HEK293 (cell line): ENCODE data around the gene CXorf66.

Experiments used
- CTCF ChIA-PET: fragments of 350-600 bp; formaldehyde crosslinking; extraction: SDS; loops from one replicate; lab custom pipeline; 2021; ENCODE audit warnings: antibody characterized with exemption; lab: Yijun Ruan, JAX
- POLR2A ChIA-PET: fragments of 300-600 bp; formaldehyde crosslinking; extraction: SDS; loops from one replicate; lab custom pipeline; 2020; ENCODE audit warnings: antibody characterized with exemption, inconsistent platforms; lab: Yijun Ruan, JAX
- H3K27ac ChIP-seq: fragments of 200-500 bp; sonication (Bioruptor generic); 2 replicates; pipeline ENCODE4 v1.5.1; 2014; ENCODE audit warnings: low read depth, low read length, control low read depth, inconsistent platforms; ENCODE audit errors: extremely low read depth
- H3K36me3 ChIP-seq, 2 experiments: fragments of 200-500 bp in 1 of 2; sonication (Bioruptor generic) in 1 of 2; 1 replicate in 1 of 2; 2 replicates in 1 of 2; pipeline ENCODE4 v1.5.1; 2014 to 2017; ENCODE audit warnings: inconsistent platforms in 2 of 2, low read length in 2 of 2; ENCODE audit not compliant: control insufficient read depth in 2 of 2, insufficient read depth in 1 of 2
- H3K4me1 ChIP-seq: fragments of 200-500 bp; sonication (Bioruptor generic); 2 replicates; pipeline ENCODE4 v1.5.1; 2014; ENCODE audit warnings: mild to moderate bottlenecking, low read length, inconsistent platforms; ENCODE audit not compliant: control insufficient read depth, insufficient read depth
- H3K4me3 ChIP-seq: 2 replicates; pipeline ENCODE4 v1.5.1; 2011; ENCODE audit warnings: low read depth, mild to moderate bottlenecking, control low read depth, low read length, moderate library complexity
- H3K9me3 ChIP-seq: fragments of 200-500 bp; sonication (Bioruptor generic); 2 replicates; pipeline ENCODE4 v1.5.1; 2014; ENCODE audit warnings: low read depth, low read length, inconsistent platforms; ENCODE audit not compliant: control insufficient read depth, insufficient read depth
- EGR2 ChIP-seq: fragments of 450-650 bp; formaldehyde crosslinking; IDR thresholded peaks from 2 replicates; pipeline ENCODE4 v1.5.1; 2016; ENCODE audit warnings: low read depth, missing biosample characterization, missing genetic modification characterization
- KLF10 ChIP-seq: fragments of 450-650 bp; IDR thresholded peaks from 2 replicates; pipeline ENCODE4 v1.5.1; 2018; ENCODE audit warnings: missing biosample characterization, mild to moderate bottlenecking, missing genetic modification characterization
- KLF8 ChIP-seq: fragments of 450-650 bp; formaldehyde crosslinking; IDR thresholded peaks from 2 replicates; pipeline ENCODE4 v1.5.1; 2016; ENCODE audit warnings: missing biosample characterization, missing genetic modification characterization
- KLF9 ChIP-seq: fragments of 450-650 bp; formaldehyde crosslinking; IDR thresholded peaks from 2 replicates; pipeline ENCODE4 v1.5.1; 2016; ENCODE audit warnings: missing biosample characterization, missing genetic modification characterization, low read depth
- OVOL3 ChIP-seq: fragments of 450-650 bp; formaldehyde crosslinking; IDR thresholded peaks from 2 replicates; pipeline ENCODE4 v1.5.1; 2016; ENCODE audit warnings: missing biosample characterization, missing genetic modification characterization
- SCRT1 ChIP-seq: fragments of 450-650 bp; formaldehyde crosslinking; IDR thresholded peaks from 2 replicates; pipeline ENCODE4 v1.5.1; 2016; ENCODE audit warnings: missing biosample characterization, missing genetic modification characterization, borderline replicate concordance
- SCRT2 ChIP-seq: fragments of 450-650 bp; formaldehyde crosslinking; IDR thresholded peaks from 2 replicates; pipeline ENCODE4 v1.5.1; 2016; ENCODE audit warnings: missing biosample characterization, missing genetic modification characterization
- SETDB1 ChIP-seq: IDR thresholded peaks from one replicate; pipeline ENCODE4 v1.6.1; 2017; ENCODE audit warnings: mild to moderate bottlenecking, low read length, moderate library complexity, mixed read lengths; ENCODE audit not compliant: insufficient read length
- YY1 ChIP-seq: fragments of 450-650 bp; formaldehyde crosslinking; IDR thresholded peaks from 2 replicates; pipeline ENCODE4 v1.5.1; 2018; ENCODE audit warnings: missing biosample characterization, missing genetic modification characterization
- YY2 ChIP-seq: fragments of 450-650 bp; formaldehyde crosslinking; IDR thresholded peaks from 2 replicates; pipeline ENCODE4 v1.5.1; 2016; ENCODE audit warnings: missing biosample characterization, missing genetic modification characterization
- ZNF174 ChIP-seq: fragments of 450-650 bp; formaldehyde crosslinking; IDR thresholded peaks from 2 replicates; pipeline ENCODE4 v1.5.0; 2017; ENCODE audit warnings: missing biosample characterization, mild to moderate bottlenecking, missing genetic modification characterization
- ZNF223 ChIP-seq: fragments of 450-650 bp; formaldehyde crosslinking; IDR thresholded peaks from 2 replicates; pipeline ENCODE4 v1.5.1; 2016; ENCODE audit warnings: missing biosample characterization, missing genetic modification characterization
- ZNF292 ChIP-seq: fragments of 450-650 bp; formaldehyde crosslinking; IDR thresholded peaks from 2 replicates; pipeline ENCODE4 v1.5.1; 2016; ENCODE audit warnings: low read depth, missing biosample characterization, missing genetic modification characterization, borderline replicate concordance
- ZNF473 ChIP-seq: fragments of 450-650 bp; formaldehyde crosslinking; IDR thresholded peaks from 2 replicates; pipeline ENCODE4 v1.5.1; 2017; ENCODE audit warnings: missing biosample characterization, missing genetic modification characterization
- ZNF48 ChIP-seq: fragments of 450-650 bp; formaldehyde crosslinking; IDR thresholded peaks from 2 replicates; pipeline ENCODE4 v1.5.1; 2016; ENCODE audit warnings: missing biosample characterization, missing genetic modification characterization
- ZNF660 ChIP-seq: fragments of 450-650 bp; IDR thresholded peaks from 2 replicates; pipeline ENCODE4 v1.5.1; 2018; ENCODE audit warnings: missing biosample characterization, mild to moderate bottlenecking, missing genetic modification characterization
- ZNF670 ChIP-seq: fragments of 450-650 bp; formaldehyde crosslinking; IDR thresholded peaks from 2 replicates; pipeline ENCODE4 v1.5.1; 2016; ENCODE audit warnings: missing biosample characterization, missing genetic modification characterization, low read depth
- ZNF785 ChIP-seq: fragments of 450-650 bp; formaldehyde crosslinking; IDR thresholded peaks from 2 replicates; pipeline ENCODE4 v1.5.1; 2016; ENCODE audit warnings: missing biosample characterization, missing genetic modification characterization
- TF ChIP-seq, protein P1 (sequence below): fragments of 450-650 bp; formaldehyde crosslinking; IDR thresholded peaks from 2 replicates; pipeline ENCODE4 v1.5.1; 2017; ENCODE audit warnings: missing biosample characterization, missing genetic modification characterization
- TF ChIP-seq, protein P2 (sequence below): fragments of 450-650 bp; formaldehyde crosslinking; IDR thresholded peaks from 2 replicates; pipeline ENCODE4 v1.5.1; 2016; ENCODE audit warnings: missing biosample characterization, missing genetic modification characterization
- TF ChIP-seq, protein P3 (sequence below): fragments of 450-650 bp; formaldehyde crosslinking; IDR thresholded peaks from 2 replicates; pipeline ENCODE4 v1.5.1; 2017; ENCODE audit warnings: missing biosample characterization, mild to moderate bottlenecking, missing genetic modification characterization, moderate library complexity
- TF ChIP-seq, protein P4 (sequence below): fragments of 450-650 bp; IDR thresholded peaks from 2 replicates; pipeline ENCODE4 v1.5.1; 2018; ENCODE audit warnings: missing biosample characterization, missing genetic modification characterization
- TF ChIP-seq, protein P5 (sequence below): fragments of 450-650 bp; formaldehyde crosslinking; optimal IDR thresholded peaks from 2 replicates; pipeline ENCODE3; 2016; ENCODE audit warnings: missing biosample characterization, mild to moderate bottlenecking, missing genetic modification characterization
- TF ChIP-seq, protein P6 (sequence below): fragments of 450-650 bp; formaldehyde crosslinking; IDR thresholded peaks from 2 replicates; pipeline ENCODE4 v1.5.1; 2016; ENCODE audit warnings: missing biosample characterization, missing genetic modification characterization

CXorf66 gene

DNA sequence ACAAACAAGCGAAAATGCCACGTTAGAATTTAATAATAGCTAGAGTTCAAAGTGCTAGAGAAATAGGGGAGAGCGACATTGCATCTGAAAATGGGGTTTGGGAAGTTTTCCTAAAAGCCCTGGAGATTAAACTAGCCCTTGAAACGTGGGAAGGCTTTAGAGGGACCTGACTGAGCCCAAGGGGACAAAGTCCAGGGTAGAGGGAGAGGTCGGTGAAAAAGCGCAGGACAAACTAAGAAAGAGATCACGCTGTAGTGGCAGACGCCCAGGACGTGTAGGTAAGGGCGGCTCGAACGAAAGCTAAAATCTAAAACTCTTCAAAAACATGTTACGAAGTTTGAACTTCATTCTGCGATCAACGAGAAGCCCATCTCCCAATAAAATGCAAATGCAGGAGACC is 31.4 kb downstream of the CXorf66 start:
- ChIA-PET CTCF (no interaction called here), POLR2A (interaction anchor here (1.2 to 1.6 kb wide), 3 partner anchors 11 to 107 kb away, joined by 3 to 4 read pairs (median 3); no protein-coding TSS in a partner anchor)
- Histone ChIP-seq H3K9me3 (no peaks in the 10 kb centered on the region), H3K4me3 (no peak overlapping the region), H3K36me3 (no peaks in the 10 kb centered on the region), H3K27ac (peak overlapping the region; percentile 91), H3K4me1 (peaks cover 8% of the 10 kb centered on the region)
- TF ChIP-seq, protein P1, sequence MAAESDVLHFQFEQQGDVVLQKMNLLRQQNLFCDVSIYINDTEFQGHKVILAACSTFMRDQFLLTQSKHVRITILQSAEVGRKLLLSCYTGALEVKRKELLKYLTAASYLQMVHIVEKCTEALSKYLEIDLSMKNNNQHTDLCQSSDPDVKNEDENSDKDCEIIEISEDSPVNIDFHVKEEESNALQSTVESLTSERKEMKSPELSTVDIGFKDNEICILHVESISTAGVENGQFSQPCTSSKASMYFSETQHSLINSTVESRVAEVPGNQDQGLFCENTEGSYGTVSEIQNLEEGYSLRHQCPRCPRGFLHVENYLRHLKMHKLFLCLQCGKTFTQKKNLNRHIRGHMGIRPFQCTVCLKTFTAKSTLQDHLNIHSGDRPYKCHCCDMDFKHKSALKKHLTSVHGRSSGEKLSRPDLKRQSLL (tag by site-specific recombination), result no peak
- no peak for TF ChIP-seq ZNF670 (tag by site-specific recombination)
- TF ChIP-seq KLF10 (tag by site-specific recombination), result no peak
- TF ChIP-seq ZNF223 (tag by site-specific recombination), result no peak
- TF ChIP-seq, protein P2, sequence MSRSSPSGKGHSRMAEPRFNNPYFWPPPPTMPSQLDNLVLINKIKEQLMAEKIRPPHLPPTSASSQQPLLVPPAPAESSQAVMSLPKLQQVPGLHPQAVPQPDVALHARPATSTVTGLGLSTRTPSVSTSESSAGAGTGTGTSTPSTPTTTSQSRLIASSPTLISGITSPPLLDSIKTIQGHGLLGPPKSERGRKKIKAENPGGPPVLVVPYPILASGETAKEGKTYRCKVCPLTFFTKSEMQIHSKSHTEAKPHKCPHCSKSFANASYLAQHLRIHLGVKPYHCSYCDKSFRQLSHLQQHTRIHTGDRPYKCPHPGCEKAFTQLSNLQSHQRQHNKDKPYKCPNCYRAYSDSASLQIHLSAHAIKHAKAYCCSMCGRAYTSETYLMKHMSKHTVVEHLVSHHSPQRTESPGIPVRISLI (tag by site-specific recombination), result no peak
- no peak for TF ChIP-seq SETDB1
- TF ChIP-seq, protein P3, sequence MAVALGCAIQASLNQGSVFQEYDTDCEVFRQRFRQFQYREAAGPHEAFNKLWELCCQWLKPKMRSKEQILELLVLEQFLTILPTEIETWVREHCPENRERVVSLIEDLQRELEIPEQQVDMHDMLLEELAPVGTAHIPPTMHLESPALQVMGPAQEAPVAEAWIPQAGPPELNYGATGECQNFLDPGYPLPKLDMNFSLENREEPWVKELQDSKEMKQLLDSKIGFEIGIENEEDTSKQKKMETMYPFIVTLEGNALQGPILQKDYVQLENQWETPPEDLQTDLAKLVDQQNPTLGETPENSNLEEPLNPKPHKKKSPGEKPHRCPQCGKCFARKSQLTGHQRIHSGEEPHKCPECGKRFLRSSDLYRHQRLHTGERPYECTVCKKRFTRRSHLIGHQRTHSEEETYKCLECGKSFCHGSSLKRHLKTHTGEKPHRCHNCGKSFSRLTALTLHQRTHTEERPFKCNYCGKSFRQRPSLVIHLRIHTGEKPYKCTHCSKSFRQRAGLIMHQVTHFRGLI, result no peak
- TF ChIP-seq SCRT2 (tag by site-specific recombination), result no peak
- TF ChIP-seq ZNF174, result no peak

DNA sequence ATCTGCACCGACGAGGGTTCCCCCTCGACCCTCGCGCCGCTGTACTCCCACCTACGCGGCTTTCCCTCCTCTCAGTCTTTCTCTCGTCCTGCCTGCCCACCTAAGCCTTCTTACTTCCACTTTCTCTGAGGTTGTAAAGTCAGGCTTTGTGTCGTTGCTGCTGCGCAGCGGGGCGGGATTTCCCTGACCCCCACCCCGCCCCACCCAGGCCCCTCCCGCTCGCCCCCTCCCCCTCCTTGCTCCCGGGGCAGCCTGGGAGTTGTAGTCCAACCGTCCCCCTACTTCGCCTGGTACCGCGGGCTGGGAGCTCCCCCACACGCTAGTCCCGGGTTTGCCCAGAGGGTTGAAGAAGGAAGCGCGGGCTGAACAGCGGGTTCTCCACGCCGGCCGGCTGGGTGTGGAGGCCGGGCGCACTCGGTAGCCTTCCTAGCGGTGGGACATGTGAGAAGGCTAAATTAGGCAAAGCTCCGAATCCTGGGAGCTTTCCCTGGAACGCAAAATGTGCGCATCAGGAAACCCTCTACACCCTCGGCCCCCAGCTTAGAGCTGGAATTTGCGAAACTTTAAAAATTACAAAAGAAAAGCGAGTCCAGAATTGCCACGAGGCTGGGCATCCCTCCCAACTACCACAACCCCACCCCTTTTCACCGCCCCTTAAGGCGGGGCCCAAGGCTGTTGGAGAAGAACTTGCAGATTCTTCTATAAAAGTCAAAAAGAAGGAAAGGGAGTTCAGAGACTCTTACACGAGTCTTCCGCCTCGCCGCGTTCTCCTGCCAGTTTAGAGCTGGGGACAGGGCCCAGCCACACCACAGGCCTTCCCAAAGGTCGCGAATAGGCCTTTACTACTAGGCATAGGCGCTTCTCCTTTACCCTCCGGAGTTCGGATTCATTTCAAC is 32.2 kb downstream of the CXorf66 start, which contains the start of gene ATP11C:
ATP11C (minus strand) TSS at position 153 of the 896 bp plus-strand sequence. CDS start 1,011 bp downstream, outside the sequence.
- no peaks in the 10 kb centered on the region for H3K36me3 ChIP-seq
- H3K4me1 ChIP-seq, result peaks cover 8% of the 10 kb centered on the region
- ChIA-PET CTCF (interaction anchor here (0.6 kb wide), 1 partner anchor 810 kb away, joined by 4 read pairs; no protein-coding TSS in a partner anchor), POLR2A (interaction anchor here (0.6 to 1.6 kb wide), 8 partner anchors 12 to 969 kb away, joined by 3 to 4 read pairs (median 3); no protein-coding TSS in a partner anchor)
- no peaks in the 10 kb centered on the region for H3K9me3 ChIP-seq
- H3K27ac ChIP-seq, result peak within 1 kb of the TSS; percentile 94
- peak within 1 kb of the TSS; percentile 66 for H3K4me3 ChIP-seq
- TF ChIP-seq, protein P4, sequence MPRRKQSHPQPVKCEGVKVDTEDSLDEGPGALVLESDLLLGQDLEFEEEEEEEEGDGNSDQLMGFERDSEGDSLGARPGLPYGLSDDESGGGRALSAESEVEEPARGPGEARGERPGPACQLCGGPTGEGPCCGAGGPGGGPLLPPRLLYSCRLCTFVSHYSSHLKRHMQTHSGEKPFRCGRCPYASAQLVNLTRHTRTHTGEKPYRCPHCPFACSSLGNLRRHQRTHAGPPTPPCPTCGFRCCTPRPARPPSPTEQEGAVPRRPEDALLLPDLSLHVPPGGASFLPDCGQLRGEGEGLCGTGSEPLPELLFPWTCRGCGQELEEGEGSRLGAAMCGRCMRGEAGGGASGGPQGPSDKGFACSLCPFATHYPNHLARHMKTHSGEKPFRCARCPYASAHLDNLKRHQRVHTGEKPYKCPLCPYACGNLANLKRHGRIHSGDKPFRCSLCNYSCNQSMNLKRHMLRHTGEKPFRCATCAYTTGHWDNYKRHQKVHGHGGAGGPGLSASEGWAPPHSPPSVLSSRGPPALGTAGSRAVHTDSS (tag by site-specific recombination), result no peak
- TF ChIP-seq ZNF48 (tag by site-specific recombination) (no peak), OVOL3 (no peak), ZNF292 (no peak), YY1 (tag by site-specific recombination) (no peak), SCRT1 (tag by site-specific recombination) (no peak), EGR2 (tag by site-specific recombination) (no peak), ZNF473 (tag by site-specific recombination) (no peak), KLF9 (tag by site-specific recombination) (peak; percentile 12; the same call in 1 of the 2 replicates), YY2 (tag by site-specific recombination) (no peak), ZNF660 (tag by site-specific recombination) (peak; percentile 17; the same call in 1 of the 2 replicates), KLF8 (tag by site-specific recombination) (peak; percentile 68; the same call in 1 of the 2 replicates), ZNF785 (no peak)
- TF ChIP-seq, protein P1 (tag by site-specific recombination), result no peak
- TF ChIP-seq, protein P5, sequence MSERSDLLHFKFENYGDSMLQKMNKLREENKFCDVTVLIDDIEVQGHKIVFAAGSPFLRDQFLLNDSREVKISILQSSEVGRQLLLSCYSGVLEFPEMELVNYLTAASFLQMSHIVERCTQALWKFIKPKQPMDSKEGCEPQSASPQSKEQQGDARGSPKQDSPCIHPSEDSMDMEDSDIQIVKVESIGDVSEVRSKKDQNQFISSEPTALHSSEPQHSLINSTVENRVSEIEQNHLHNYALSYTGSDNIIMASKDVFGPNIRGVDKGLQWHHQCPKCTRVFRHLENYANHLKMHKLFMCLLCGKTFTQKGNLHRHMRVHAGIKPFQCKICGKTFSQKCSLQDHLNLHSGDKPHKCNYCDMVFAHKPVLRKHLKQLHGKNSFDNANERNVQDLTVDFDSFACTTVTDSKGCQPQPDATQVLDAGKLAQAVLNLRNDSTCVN (tag by site-specific recombination), result peak; percentile 28
- TF ChIP-seq, protein P6, sequence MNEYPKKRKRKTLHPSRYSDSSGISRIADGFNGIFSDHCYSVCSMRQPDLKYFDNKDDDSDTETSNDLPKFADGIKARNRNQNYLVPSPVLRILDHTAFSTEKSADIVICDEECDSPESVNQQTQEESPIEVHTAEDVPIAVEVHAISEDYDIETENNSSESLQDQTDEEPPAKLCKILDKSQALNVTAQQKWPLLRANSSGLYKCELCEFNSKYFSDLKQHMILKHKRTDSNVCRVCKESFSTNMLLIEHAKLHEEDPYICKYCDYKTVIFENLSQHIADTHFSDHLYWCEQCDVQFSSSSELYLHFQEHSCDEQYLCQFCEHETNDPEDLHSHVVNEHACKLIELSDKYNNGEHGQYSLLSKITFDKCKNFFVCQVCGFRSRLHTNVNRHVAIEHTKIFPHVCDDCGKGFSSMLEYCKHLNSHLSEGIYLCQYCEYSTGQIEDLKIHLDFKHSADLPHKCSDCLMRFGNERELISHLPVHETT, result no peak
